Esophagus (tissue), 2 donors: Measurements from ENCODE around the gene C1GALT1. TPM values are rescaled to one million over a fixed set of nuclear protein-coding genes. Genes with fewer than 3 reads are reported as not detected.
A peak's percentile ranks its signal among the peaks of the same experiment; 100 is the strongest.

Source experiments
- H3K27ac ChIP-seq, 2 donors: one replicate each; pipeline ENCODE4 v1.5.1; 2013; ENCODE audit warnings: low read depth in 2 of 2, mild to moderate bottlenecking in 2 of 2, inconsistent platforms in 1 of 2, low read length in 1 of 2, moderate library complexity in 1 of 2
- H3K27me3 ChIP-seq, 2 donors: one replicate each; pipeline ENCODE4 v1.6.1; 2013; ENCODE audit warnings: low read length in 2 of 2, control low read depth in 1 of 2, mild to moderate bottlenecking in 1 of 2; ENCODE audit not compliant: insufficient read depth in 2 of 2, control insufficient read depth in 1 of 2
- H3K36me3 ChIP-seq, 2 donors: one replicate each; pipeline ENCODE4 v1.6.1; 2013; ENCODE audit warnings: low read length in 1 of 2; ENCODE audit not compliant: control insufficient read depth in 2 of 2, insufficient read depth in 2 of 2
- H3K4me1 ChIP-seq, 2 donors: one replicate each; pipeline ENCODE4 v1.6.1; 2013; ENCODE audit warnings: low read length in 1 of 2; ENCODE audit not compliant: control insufficient read depth in 2 of 2, insufficient read depth in 2 of 2
- H3K4me3 ChIP-seq, 2 donors: one replicate each; pipeline ENCODE4 v1.5.1; 2013; ENCODE audit warnings: low read length in 2 of 2, mild to moderate bottlenecking in 2 of 2, low read depth in 1 of 2, moderate library complexity in 1 of 2
- H3K9me3 ChIP-seq, 2 donors: one replicate each; pipeline ENCODE4 v1.6.1; 2013; ENCODE audit warnings: mild to moderate bottlenecking in 2 of 2, low read depth in 1 of 2, low read length in 1 of 2, moderate library complexity in 1 of 2; ENCODE audit not compliant: control insufficient read depth in 2 of 2, insufficient read depth in 1 of 2
- WGBS, 2 donors: extraction: QIAGEN DNeasy Blood & Tissue Kit; methylation state at CpG; one replicate each; pipeline ENCODE4 v1.1.7; 2013; 5-methylcytosine and 5-hydroxymethylcytosine counted together
- polyA plus RNA-seq, 2 donors: library from polyadenylated mRNA; stranded (reverse); fragments of 200-250 nt; gene quantifications; one replicate each; pipeline ENCODE4 v1.2.3, GENCODE V29; 2013
- donor health status: healthy with polysubstance abuse.
- donor health status: Bipolar disorder and iron deficiency.

The C1GALT1 gene
- polyA plus RNA-seq, 2 donors: 14.3 to 17.1 TPM

- peaks cover 0 to 3% of the 10 kb centered on the region in 2 donors for H3K36me3 ChIP-seq
- 87 to 90% methylated on average over 8 of the region's 8 CpGs for WGBS, 2 donors
- H3K27ac ChIP-seq: peak overlapping the region; percentile 31 to 98
- H3K4me3 ChIP-seq: peak overlapping the region in 1 of 2 donors; percentile 71
- no peaks in the 10 kb centered on the region for H3K9me3 ChIP-seq
- H3K4me1 ChIP-seq: peaks cover 0 to 6% of the 10 kb centered on the region in 2 donors
- no peaks in the 10 kb centered on the region for H3K27me3 ChIP-seq
Observed at GRCh38 chr7:7180725-7181449, 1.5 kb upstream of the C1GALT1 start.

GRCh38 chr7:7181519-7182155, 707 bp upstream of the C1GALT1 start:
- peaks cover 0 to 6% of the 10 kb centered on the region in 2 donors for H3K36me3 ChIP-seq
- peak overlapping the region; percentile 60 to 71 for H3K4me3 ChIP-seq
- H3K27me3 ChIP-seq: no peaks in the 10 kb centered on the region
- peaks cover 0 to 6% of the 10 kb centered on the region in 2 donors for H3K4me1 ChIP-seq
- WGBS, 2 donors: 0 to 1% methylated on average over 12 of the region's 12 CpGs
- peak overlapping the region; percentile 98 to 99 for H3K27ac ChIP-seq
- H3K9me3 ChIP-seq: no peaks in the 10 kb centered on the region

- Histone ChIP-seq H3K9me3 (no peaks in the 10 kb centered on the region), H3K36me3 (peaks cover 0 to 6% of the 10 kb centered on the region in 2 donors)
Observed at GRCh38 chr7:7183061-7183837, 905 bp downstream of the C1GALT1 start.

GRCh38 chr7:7183838-7184463, 1.6 kb downstream of the C1GALT1 start:
- no peaks in the 10 kb centered on the region for H3K27me3 ChIP-seq
- peak overlapping the region in 1 of 2 donors; percentile 71 for H3K4me3 ChIP-seq
- peaks cover 0 to 6% of the 10 kb centered on the region in 2 donors for H3K4me1 ChIP-seq
- H3K27ac ChIP-seq: peak overlapping the region in 1 of 2 donors; percentile 45
- peaks cover 0 to 6% of the 10 kb centered on the region in 2 donors for H3K36me3 ChIP-seq
- WGBS, 2 donors: 36 to 44% methylated on average over 4 of the region's 4 CpGs
- H3K9me3 ChIP-seq: no peaks in the 10 kb centered on the region

More at GRCh38 chr7:7183061-7183837, 905 bp downstream of the C1GALT1 start:
- peak overlapping the region; percentile 98 to 99 for H3K27ac ChIP-seq
- peak overlapping the region; percentile 71 to 96 for H3K4me3 ChIP-seq
- peaks cover 0 to 6% of the 10 kb centered on the region in 2 donors for H3K4me1 ChIP-seq
- 1 to 2% methylated on average over 44 of the region's 44 CpGs for WGBS, 2 donors
- H3K27me3 ChIP-seq: no peaks in the 10 kb centered on the region

- H3K9me3 ChIP-seq: no peaks in the 10 kb centered on the region
- H3K4me1 ChIP-seq: peaks cover 0 to 6% of the 10 kb centered on the region in 2 donors
- H3K27ac ChIP-seq: no peak overlapping the region
- H3K36me3 ChIP-seq: peaks cover 0 to 6% of the 10 kb centered on the region in 2 donors
- H3K4me3 ChIP-seq: no peak overlapping the region
- 74 to 83% methylated on average over 7 of the region's 7 CpGs for WGBS, 2 donors
- no peaks in the 10 kb centered on the region for H3K27me3 ChIP-seq
Observed at GRCh38 chr7:7185371-7185989, 3.1 kb downstream of the C1GALT1 start.

GRCh38 chr7:7188091-7188490, 5.7 kb downstream of the C1GALT1 start:
- Histone ChIP-seq H3K4me1 (peaks cover 0 to 3% of the 10 kb centered on the region in 2 donors), H3K36me3 (peaks cover 0 to 6% of the 10 kb centered on the region in 2 donors), H3K9me3 (no peaks in the 10 kb centered on the region), H3K27ac (no peak overlapping the region), H3K4me3 (no peak overlapping the region), H3K27me3 (no peaks in the 10 kb centered on the region)

- 87 to 92% methylated on average over 4 of the region's 4 CpGs for WGBS, 2 donors
- no peak overlapping the region for H3K27ac ChIP-seq
- no peaks in the 10 kb centered on the region for H3K9me3 ChIP-seq
Observed at GRCh38 chr7:7188742-7189141, 6.4 kb downstream of the C1GALT1 start.

GRCh38 chr7:7190142-7190541, 7.8 kb downstream of the C1GALT1 start:
- Histone ChIP-seq H3K9me3 (no peaks in the 10 kb centered on the region), H3K27ac (no peak overlapping the region), H3K36me3 (peaks cover 0 to 6% of the 10 kb centered on the region in 2 donors), H3K4me1 (peaks cover 0 to 3% of the 10 kb centered on the region in 2 donors), H3K4me3 (no peak overlapping the region), H3K27me3 (no peaks in the 10 kb centered on the region)
- 59 to 66% methylated on average over 5 of the region's 5 CpGs for WGBS, 2 donors

More at GRCh38 chr7:7188742-7189141, 6.4 kb downstream of the C1GALT1 start:
- Histone ChIP-seq H3K27me3 (no peaks in the 10 kb centered on the region), H3K36me3 (peaks cover 0 to 6% of the 10 kb centered on the region in 2 donors), H3K4me3 (no peak overlapping the region), H3K4me1 (peaks cover 0 to 3% of the 10 kb centered on the region in 2 donors)

- H3K36me3 ChIP-seq: peaks cover 0 to 2% of the 10 kb centered on the region in 2 donors
- 92 to 94% methylated on average over 1 of the region's 1 CpG for WGBS, 2 donors
- no peaks in the 10 kb centered on the region for H3K27me3 ChIP-seq
- no peak overlapping the region for H3K27ac ChIP-seq
- no peaks in the 10 kb centered on the region for H3K4me1 ChIP-seq
- no peaks in the 10 kb centered on the region for H3K9me3 ChIP-seq
- no peak overlapping the region for H3K4me3 ChIP-seq
Observed at GRCh38 chr7:7191137-7191536, 8.8 kb downstream of the C1GALT1 start.
